Measurements from ENCODE around the gene CFAP221.
A peak's percentile ranks its signal among the peaks of the same experiment; 100 is the strongest.

The CFAP221 gene

DNA sequence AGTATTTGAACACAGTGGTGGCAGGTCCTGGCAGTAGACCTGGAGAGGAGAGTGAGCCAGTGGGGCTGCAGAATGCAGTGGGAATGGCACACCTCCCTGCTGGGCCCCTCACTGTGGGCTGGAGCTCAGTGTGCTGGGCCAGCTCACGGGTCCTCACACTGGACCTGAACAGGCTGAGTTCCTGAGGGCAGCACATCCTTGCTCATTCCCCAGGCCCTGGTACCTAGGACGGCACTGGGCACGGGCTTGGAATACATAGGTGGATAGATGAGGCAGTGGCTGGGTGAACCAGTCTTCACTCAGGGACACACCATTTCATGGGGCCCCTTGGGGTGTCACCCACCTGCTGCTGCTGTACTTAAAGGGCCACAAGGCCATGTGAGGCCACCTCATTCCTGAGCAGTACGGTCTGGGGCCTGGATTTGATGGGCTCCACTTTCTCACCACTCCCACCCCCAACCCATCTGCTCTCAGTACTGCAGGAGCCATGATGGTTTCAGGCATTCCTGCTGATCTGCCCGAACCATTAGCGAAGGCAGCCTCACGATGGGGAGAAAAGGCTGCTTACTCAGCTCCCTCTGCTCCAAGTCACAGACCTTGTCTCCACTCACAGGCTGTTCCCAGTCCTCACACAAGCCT is 138.9 kb downstream of the CFAP221 start:
- DNase-seq: no peak

DNA sequence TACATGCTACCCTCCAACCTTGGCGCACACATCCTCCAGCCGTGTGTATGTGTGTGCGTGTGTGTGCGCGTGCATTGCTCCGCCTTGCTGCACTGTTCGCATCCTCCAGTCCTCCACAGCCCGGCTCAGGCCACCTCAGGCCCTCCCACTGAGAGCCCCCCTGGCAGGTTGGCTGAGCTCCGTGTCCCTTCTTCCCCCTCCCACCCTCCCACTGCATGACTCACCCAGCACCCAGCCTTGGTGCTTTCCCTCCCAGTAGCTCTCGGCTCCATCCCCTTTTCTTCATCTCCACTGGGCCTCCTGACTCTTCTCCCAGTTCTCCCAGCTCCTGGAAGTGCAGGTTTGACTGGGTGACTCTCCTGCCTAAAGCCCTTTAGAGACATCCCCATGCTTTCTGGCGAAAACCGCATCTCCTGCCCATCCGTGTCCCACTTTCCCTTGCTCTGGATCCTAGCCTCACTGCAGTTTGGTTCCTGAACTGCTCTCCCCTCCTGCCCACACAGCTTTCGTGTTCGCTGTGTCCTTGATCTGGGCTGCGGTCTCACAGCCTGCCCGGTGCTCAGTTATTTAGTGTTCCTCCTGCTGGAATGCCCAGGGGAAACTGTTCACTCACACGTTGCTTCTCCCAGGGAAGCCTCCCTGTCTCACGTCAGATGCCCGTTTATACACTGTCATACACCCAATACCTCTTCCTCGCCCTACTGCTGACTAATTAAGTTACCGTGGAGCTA is 139.6 kb downstream of the CFAP221 start:
- no peak for DNase-seq

DNA sequence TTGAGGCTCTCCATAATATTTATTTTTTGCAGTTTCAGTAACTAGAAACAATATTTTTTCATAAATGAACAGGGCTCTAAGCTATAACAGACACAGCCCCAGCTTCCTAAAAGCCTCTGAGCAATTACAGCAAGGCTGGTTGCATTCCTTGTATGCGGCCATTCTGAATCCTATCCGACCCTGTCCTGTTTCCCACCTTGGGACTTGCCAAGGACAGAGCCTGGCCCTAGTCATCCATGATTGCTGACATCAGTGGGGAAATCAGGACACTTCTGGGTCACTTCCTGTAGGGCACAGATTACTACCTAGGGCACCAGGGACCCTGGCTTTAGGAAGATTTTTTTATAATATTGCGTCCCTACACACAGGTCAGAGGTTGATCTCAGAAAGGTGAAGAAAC is 140.3 kb downstream of the CFAP221 start:
- no peak for DNase-seq

DNA sequence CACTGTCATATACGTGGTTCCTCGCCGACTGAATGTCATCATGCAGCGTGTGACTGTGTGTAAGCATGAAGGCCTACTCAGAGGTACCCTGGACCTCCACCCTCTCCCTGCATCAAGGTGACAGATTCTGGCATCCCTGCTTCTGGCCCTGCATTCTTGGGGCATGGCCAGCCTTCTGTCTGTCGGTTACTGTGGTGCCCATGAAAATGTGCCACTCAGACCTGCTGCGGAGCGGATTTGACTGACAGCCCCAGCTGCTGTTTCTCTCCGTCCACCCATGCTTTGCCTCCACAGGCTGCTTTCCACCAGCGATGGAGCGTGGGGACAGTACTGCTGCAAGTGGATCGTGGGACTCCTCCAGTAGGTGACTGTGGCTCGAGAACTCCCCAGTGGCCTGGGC is 144.4 kb downstream of the CFAP221 start:
- DNase-seq: no peak

DNA sequence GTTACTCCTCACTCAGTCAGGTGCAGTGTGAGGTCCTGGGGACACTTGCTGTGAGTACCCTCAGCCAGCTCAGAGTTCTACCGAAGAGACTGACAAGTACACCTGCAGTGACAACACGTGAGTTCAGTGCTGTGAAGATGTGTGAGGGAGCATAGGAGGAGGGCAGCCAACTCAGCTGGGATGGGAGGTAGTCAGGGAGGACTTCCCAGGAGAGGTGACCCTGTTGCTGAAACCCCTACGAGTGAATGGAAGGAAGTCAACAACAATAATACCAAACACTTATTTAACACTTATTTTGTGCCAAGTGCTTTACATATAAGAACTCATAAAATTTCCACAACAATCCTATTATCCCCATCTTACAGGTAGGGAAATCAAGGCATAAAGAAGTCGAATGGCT is 145.0 kb downstream of the CFAP221 start:
- DNase-seq: no peak

DNA sequence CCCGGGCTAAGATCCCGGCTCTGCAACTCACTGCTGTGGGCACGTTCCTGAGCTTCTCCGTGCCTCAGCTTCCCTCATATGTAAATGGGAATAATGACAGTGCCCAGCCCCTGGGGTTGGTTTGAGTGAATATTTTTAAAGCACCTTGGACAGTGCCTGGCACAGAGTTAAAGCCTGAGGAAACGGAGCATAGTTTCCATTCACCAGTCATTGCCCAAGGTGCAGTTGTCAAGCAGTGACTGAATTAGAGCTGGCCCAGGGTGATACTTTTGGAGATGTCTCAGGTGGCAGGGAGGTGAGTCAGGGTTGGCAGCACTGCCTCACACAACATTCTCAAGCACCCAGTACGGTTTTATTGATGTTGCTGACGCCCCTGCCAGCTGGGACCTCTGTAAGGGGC is 146.9 kb downstream of the CFAP221 start:
- DNase-seq: no peak

DNA sequence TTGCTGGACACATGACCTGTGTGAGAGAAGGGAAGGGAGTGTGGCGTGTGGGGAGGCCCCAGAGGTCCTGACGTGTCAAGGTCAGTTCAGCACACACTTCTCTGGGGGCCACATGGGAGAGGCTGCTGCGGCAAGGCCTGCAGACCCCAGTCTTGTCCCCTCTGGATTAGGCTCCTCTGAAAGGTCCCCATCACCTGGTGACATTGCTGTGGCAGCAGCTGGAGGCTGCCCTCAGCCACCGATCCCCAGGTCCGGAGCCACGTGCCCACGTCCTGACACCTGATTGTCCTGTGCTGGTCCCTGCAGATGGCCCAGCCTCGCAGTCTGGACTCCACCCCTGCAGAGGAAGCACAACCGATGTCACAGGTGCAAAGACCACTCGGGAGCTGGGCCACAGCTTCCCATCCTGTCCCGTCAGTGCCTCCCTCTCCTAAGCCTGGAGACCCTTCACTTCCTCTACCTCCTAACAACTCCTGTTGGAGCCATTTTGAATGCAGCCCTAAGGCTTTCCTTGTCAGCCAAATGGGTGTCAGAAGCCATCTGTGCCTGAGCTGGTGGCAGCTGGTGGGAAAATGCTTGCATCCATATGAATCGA is 147.5 kb downstream of the CFAP221 start:
- no peak for DNase-seq

DNA sequence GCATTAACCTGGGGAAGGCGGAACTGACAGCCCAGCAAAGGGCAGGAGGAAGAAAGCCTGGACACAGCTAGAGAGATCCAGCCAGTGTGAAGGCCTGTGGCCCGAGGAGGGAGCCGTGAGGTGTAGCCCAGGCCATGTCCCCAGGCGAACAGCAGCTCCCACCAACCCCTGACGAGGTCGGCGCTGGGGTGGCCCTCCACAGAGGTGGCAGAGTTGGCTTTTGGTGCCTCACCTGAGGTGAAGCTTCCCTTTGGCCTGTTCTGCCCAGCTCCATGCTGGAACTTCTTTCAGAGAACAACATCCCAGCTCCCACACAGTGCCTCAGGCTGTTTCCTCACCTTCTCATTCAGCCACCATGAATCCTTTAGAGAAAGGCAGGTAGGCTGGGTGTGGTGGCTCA is 148.1 kb downstream of the CFAP221 start:
- no peak for DNase-seq

DNA sequence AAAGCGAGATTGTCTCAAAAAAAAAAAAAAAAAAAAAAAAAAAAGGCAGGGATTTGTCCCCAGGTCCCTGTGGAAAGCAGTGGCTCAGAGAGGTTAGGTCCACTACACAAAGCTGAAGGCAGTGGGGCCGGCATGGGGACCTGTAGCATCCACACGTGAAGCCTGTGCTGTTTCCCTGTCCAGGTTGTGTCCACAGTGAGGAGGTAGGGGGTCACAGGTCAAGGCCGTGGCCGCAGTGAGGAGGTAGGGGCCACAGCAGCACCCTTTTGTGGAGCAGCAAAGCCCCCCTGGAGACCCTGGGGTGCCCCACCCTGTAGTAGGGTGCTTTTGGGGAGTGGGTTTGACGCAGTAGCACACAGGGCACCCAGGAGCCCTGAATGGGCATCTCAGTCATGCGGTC is 148.7 kb downstream of the CFAP221 start:
- DNase-seq: no peak

DNA sequence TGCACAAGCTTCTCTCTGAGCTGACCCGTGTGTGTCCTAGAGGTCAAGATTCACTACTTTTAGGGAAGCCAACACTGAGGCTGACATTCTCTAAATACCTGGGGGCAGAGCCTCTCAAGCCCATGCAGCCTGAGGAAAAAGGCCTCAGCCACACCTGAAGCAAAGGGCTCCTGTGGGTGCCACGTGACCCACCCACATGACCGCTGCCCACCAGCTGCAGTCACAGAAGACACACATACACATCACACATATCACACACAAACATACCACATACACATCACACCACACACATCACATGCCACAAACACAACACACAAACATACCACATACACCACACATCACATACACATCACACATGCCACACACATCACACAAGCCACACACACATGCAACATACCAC is 149.3 kb downstream of the CFAP221 start:
- no peak for DNase-seq

DNA sequence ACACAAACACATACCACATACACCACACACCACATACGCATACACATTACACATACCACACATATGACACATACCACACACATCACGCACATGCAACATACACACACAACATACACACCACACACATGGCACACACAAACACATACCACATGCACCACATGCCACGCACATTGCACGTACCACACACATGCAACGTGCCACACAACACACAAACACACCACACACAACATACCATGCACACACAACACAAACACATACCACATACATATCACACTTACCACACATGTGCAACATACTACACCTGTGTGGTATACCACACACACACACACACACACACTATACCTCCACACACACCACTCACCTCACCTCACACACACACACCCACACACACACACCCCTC is 149.7 kb downstream of the CFAP221 start:
- DNase-seq: no peak

DNA sequence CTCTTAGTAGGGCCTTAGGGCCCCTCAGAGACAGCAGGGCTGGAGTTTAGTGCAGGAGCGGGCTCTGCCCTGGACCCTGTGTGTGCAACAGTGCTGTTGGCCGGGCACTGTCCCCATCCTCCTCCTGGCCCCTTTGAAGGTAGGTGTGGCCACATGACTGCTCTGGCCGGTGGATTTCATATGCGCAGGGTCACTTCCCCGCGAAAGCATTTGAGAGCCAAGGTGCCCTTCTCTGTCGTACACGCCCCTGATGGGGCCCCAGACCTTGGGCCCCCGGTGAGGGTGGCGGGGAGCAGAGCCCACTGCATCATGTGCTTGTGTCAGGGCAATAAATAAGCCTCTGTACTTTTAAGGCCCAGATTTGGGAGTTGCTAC is 150.2 kb downstream of the CFAP221 start:
- no peak for DNase-seq

DNA sequence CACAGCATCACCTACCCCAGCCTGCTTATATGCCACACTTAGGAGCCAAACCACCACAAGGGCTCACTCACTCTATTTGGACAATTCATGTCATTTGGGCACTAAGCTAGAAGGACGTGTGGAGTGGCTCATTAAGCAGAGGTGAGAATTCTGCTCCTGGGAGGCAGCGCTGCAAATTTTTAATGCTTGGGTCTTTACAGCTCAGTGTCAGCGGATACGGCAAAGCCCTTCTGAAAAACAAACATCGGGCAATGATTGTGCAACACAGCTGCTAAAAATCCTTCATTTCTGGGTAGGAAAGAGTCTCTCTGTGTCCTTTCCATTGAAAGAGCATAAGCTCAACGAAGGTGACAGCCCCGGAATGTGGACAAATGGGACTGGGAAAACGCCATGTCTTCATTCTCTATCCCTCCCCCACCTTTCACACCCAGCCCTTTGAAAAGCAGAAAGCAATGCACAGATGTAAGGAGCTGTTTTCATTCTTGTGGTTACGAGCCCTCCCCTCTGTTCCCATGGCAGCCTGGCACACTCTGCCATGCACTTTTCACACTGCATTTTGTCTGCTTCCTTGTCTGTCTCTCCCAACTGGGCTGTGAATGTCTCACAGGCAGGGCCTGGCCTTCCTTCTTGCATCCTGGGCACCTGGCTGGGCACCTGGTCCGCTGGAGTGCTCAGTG is 150.7 kb downstream of the CFAP221 start:
- no peak for DNase-seq

DNA sequence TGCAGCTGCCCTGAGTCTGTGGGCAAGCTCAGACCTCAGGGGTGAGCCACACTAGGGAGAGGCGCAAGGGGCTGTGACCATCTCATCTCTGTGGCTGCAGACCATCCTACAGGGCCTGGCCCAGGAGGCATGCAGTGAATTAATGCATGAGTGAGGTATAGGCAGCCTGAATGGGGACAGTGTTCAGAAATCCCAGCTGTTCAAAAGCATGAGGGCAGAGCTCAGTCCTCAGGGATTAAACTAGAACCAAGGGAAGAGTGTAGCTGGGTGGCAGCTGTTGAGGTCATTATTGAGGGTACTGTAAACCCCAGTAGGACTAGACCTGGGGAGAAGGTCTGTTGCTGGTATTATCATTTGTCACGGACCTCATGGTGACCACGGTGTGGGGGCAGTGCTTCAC is 151.8 kb downstream of the CFAP221 start:
- no peak for DNase-seq

DNA sequence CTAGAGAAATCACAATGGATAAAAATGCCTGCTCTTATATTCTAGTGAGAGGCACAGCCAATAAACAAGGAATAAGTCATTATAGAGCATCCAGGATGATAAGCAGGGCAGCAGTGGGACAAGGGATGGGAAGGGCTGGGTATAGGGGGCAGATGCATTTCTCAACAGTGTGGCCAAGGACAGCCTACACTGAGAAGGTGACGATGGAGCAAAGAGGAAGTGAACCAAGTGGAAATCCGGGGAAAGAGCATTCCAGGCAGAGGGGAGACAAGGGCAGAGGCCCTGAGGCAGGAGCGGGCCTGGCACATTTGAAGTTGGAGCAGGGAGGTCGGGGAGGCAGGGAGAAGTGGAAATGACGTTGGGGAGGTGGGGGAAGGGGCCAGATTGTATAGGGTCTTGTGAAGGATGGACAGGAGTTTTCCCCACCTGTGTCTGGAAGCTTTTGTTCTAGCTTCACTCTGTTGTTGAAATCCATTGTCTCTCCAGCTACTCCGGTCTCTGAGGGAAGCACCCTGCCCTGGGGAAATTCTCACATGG is 152.3 kb downstream of the CFAP221 start:
- DNase-seq: no peak

DNA sequence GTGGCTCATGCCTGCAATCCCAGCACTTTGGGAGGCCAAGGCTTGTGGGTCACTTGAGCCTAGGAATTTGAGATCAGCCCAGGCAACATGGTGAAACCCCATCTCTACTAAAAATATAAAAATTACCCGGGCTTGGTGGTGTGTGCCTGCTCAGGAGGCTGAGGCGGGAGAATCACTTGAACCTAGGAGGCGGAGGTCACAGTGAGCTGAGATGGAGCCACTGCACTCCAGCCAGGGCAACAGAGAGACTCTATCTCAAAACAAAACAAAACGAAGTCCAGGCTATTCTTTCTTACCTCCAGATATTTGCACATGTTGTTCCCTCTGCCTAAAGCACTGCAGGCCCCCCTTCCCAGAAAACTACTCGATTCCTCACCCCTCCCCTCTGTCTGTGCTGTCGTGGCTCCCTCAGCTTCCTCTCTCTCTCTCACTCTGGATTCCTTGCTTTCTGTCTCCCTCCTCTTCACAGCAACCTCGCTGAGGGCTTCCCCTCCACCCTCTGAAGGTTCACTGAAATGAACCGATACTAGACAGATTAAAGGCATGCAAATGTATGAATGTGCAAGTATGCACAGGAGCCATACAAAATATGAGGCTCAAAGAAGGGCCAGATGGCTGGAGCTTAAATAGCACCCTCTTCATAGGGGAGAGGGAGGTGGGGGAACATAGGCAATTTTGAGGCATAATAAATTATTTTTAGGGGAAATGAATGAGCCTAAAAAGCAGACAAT is 153.2 kb downstream of the CFAP221 start:
- DNase-seq: no peak

DNA sequence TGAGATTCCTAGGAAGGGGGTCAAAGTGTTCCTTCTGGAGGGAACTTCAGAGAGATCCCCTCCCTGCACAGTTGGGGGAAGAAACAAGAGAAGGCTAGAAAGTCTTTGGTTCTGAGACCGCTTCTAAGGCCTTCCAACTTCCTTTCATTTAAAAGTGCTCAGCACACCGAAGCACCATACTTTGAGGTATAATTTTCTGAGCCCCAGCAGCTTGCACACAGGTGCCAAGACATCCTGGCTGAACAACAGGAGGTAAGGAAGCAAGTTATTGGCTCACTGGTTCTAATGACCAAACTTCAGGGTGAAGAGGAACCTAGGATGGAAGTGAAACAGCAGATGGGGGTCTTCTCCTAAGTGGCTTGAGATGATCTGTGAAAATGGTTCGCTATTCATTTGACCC is 154.0 kb downstream of the CFAP221 start:
- DNase-seq: no peak

DNA sequence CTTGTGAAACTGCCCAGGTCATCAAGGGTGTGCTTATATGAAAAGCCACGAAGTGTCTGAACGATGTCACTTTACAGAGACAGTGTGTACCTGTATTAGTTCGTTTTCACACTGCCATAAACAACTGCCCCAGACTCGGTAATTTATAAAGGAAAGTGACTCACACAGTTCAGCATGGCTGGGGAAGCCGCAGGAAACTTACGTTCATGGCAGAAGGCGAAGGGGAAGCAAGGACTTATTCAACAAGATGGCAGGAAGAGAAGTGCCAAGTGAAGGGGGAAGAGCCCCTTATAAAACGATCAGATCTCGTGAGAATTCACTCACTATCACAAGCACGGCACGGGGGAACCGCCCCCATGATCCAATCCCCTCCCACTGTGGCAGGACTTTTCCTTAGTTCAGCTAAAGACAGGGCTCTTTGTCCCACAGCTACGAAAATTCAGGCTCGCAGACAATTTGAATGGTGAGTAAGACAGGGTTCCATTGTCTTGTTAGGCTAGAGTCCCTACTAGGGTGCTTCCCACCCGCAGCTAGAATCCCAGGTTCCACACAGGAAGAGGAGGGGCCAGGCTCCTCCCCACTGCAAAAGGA is 154.9 kb downstream of the CFAP221 start:
- DNase-seq: no peak

DNA sequence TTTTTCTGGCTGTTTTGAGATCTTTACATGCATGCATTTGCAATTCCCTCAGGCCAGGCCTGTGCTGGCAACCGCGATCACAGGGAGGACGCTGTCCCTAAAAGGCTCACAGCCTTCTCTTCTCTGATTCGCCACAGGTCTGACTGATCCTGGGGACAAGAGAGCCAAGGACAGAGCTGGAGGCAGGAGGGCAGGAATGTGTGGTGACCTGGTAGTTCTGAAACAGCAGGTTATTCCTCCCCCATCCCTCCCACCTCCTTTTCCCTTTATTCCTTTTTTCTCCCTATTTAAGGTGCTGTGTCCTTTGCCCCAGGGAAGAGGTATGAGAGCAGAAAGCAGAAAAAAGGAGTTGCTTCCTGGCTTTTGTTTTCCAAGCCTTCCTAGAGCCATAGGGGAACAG is 156.6 kb downstream of the CFAP221 start:
- DNase-seq: no peak

DNA sequence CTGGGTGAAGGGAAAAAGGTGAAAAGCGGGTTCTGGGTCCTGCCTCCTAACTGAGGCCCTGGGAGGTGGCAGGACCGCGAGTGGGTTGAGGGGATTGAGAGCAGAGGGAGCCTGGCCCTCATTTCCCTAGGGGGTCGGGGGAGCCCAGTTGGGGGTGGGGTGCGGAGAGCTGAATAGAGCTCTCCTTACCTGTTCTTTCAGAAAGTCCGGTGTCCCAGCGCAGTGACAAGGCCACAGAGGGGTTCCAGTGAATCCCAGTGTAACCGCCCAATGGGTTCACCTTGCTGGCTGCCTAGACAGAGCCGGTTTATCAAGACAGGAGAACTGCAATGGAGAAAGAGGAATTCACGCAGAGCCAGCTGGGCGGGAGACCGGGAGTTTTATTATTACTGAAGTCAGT is 157.1 kb downstream of the CFAP221 start:
- no peak for DNase-seq

DNA sequence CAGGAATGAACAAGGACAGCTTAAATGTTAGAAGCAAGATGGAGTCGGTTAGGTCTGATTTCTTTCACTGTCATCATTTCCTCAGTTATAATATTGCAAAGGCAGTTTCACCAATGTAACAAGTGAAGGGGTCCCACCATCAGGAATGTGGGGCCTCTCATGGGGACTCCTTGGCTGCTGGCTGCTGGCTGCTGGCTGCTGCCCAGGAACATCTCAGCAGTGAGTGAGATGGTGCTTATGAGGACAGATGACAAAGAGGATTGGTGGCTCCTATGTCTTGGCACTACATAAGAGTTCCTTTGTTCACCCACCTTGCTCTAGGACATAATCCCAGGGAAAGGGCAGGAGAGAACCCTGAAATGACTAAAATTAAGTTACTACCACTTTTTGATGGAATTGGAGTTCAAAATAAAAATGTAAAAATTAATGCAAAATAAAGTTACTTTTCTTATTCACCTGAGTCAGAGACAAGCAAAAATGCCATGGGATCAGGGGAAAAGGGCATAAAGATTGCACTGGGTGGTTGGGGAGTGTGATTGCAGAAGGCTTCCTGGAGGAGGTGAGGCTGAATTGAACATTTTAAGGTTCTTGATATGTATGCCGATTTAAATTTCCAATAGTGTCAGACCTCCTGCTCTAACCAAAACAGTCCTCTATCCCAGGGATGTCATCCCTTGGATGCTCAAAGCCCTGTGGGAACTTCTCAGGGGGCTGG is 158.1 kb downstream of the CFAP221 start:
- DNase-seq: no peak

DNA sequence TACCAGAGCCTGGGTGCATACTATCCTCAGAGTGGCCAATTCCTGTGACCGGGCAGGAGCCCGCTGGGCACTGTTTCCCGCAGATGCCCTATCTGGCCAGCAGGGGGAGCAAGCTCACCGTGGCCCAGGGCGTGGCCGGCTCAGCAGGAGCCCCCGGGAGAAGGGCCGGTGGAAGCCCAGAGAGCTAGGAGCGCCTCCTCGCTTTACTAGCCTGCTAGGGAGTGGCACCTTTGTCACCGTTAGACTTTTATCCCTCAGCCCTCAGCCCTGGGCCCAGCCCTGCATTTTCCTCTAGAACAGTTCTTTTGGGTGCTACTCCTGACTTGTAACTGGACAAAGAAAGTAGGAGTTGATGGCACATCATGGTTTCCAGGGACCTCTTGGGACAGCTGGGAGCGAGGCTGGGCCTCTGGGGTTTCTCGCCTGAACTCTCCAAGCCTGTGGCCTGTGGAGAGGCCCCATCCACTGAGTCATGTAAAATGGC is 158.7 kb downstream of the CFAP221 start:
- DNase-seq: peak; percentile 64
